ENCODE results near the gene ZNF787. TPM values are rescaled to one million over a fixed set of nuclear protein-coding genes. Genes with fewer than 3 reads are reported as not detected.

ZNF787 gene
- total and polyA plus RNA-seq, 2 of the 13 experiments (the other 11 are each of a cell fraction or from before 2014, with no cell fraction given) = 15.1 to 42.8 TPM

GRCh38 chr19:56120371-56121179 is 520 bp downstream of the ZNF787 start (continued):
- TF ChIP-seq ATF6 (CRISPR knock-in tag; conservative IDR thresholded peaks at IDR 0.05) = no peak
- TF ChIP-seq FOXK2 (IDR thresholded peaks at IDR 0.05) = no peak
- TF ChIP-seq FOXO4 (CRISPR knock-in tag; conservative IDR thresholded peaks at IDR 0.05) = no peak
- no peak for TF ChIP-seq ZNF713 (CRISPR knock-in tag; IDR thresholded peaks at IDR 0.05)
- no peak for TF ChIP-seq ZNF7 (CRISPR knock-in tag; IDR thresholded peaks at IDR 0.05)
- 0 out of 2 replicates have a peak, but pooled peaks have one; percentile 16 for TF ChIP-seq ZBTB33 (CRISPR knock-in tag; IDR thresholded peaks at IDR 0.05)
- no peak for TF ChIP-seq ZNF251 (CRISPR knock-in tag; IDR thresholded peaks at IDR 0.05)
- TF ChIP-seq ZNF615 (CRISPR knock-in tag; IDR thresholded peaks at IDR 0.05; ENCODE audit: borderline replicate concordance) = no peak
- peak; percentile 54 to 83; a peak in 3 of 4 replicates for TF ChIP-seq HMGXB4 (CRISPR knock-in tag; IDR thresholded peaks at IDR 0.05; ENCODE audit: borderline replicate concordance in 1 of 2, low read depth in 1 of 2)
- peak; percentile 78; the same call in 1 of the 2 replicates for TF ChIP-seq RFXAP (CRISPR knock-in tag; IDR thresholded peaks at IDR 0.05; ENCODE audit: borderline replicate concordance)
- no peak for TF ChIP-seq ZNF30 (CRISPR knock-in tag; IDR thresholded peaks at IDR 0.05)
- peak; percentile 42 for TF ChIP-seq HNRNPLL (IDR thresholded peaks at IDR 0.05; ENCODE audit: low read depth, low read length, poor library complexity, severe bottlenecking)
- no peak for TF ChIP-seq ZNF160 (CRISPR knock-in tag; IDR thresholded peaks at IDR 0.05)
- no peak for TF ChIP-seq EZH2 (conservative IDR thresholded peaks at IDR 0.05; ENCODE audit: low read depth, low read length)
- TF ChIP-seq ZMYM3 (CRISPR knock-in tag; IDR thresholded peaks at IDR 0.05) = no peak
- TF ChIP-seq ZNF512 (CRISPR knock-in tag; IDR thresholded peaks at IDR 0.05) = no peak
- TF ChIP-seq SP2 (CRISPR knock-in tag; IDR thresholded peaks at IDR 0.05) = peak; percentile 59
- TF ChIP-seq ARNTL (CRISPR knock-in tag; IDR thresholded peaks at IDR 0.05) = peak; percentile 82
- TF ChIP-seq ZNF563 (CRISPR knock-in tag; IDR thresholded peaks at IDR 0.05) = peak; percentile 77

All from HepG2 (cell line).